Neuronal stem cell (in vitro differentiated cells): ENCODE results near the gene CELF4.

Experiments used
- DNase-seq: peaks from one replicate; pipeline ENCODE4 v3.0.0-alpha.2; 2013; ENCODE audit warnings: low spot score
- H2AFZ ChIP-seq: one replicate; pipeline ENCODE4 v1.6.1; 2013; ENCODE audit warnings: mild to moderate bottlenecking, low read length, inconsistent platforms
- H2AK5ac ChIP-seq: 2 replicates; pipeline ENCODE4 v1.6.1; 2013; ENCODE audit warnings: low read depth, mild to moderate bottlenecking, inconsistent platforms, low read length, moderate library complexity, mixed read lengths
- H2BK120ac ChIP-seq: 2 replicates; pipeline ENCODE4 v1.6.1; 2013; ENCODE audit warnings: low read depth, mild to moderate bottlenecking, inconsistent platforms, low read length, moderate library complexity, mixed read lengths
- H2BK12ac ChIP-seq: one replicate; pipeline ENCODE4 v1.6.1; 2013; ENCODE audit warnings: low read length, inconsistent platforms
- H2BK15ac ChIP-seq: 2 replicates; pipeline ENCODE4 v1.6.1; 2013; ENCODE audit warnings: mild to moderate bottlenecking, low read length, inconsistent platforms, mixed read lengths
- H2BK5ac ChIP-seq: one replicate; pipeline ENCODE4 v1.6.1; 2013; ENCODE audit warnings: inconsistent platforms, mild to moderate bottlenecking, low read length, moderate library complexity
- H3K14ac ChIP-seq: one replicate; pipeline ENCODE4 v1.6.1; 2013; ENCODE audit warnings: low read length, inconsistent platforms
- H3K18ac ChIP-seq: 2 replicates; pipeline ENCODE4 v1.6.1; 2013; ENCODE audit warnings: low read length, inconsistent platforms
- H3K23ac ChIP-seq: 2 replicates; pipeline ENCODE4 v1.6.1; 2013; ENCODE audit warnings: low read depth, mild to moderate bottlenecking, mixed read lengths, low read length, inconsistent platforms; ENCODE audit not compliant: poor library complexity
- H3K27ac ChIP-seq: replicated peaks from 3 replicates; pipeline ENCODE4 v1.5.1; 2013; ENCODE audit warnings: low read length, inconsistent platforms
- H3K27me3 ChIP-seq, 3 experiments: 2 replicates each; pipeline ENCODE4 v1.6.1; 2013; ENCODE audit warnings: low read length in 3 of 3, mild to moderate bottlenecking in 2 of 3, inconsistent platforms in 1 of 3, low read depth in 1 of 3, mixed read lengths in 1 of 3, moderate library complexity in 1 of 3; ENCODE audit not compliant: control insufficient read depth in 3 of 3, insufficient read depth in 3 of 3
- H3K36me3 ChIP-seq, 2 donors: replicated peaks in 1 of 2; 2 replicates each; pipeline ENCODE4 v1.6.1; 2013; ENCODE audit warnings: low read length in 2 of 2; ENCODE audit not compliant: control insufficient read depth in 2 of 2, insufficient read depth in 2 of 2
- H3K4ac ChIP-seq: 2 replicates; pipeline ENCODE4 v1.6.1; 2013; ENCODE audit warnings: inconsistent platforms, mild to moderate bottlenecking, low read length, moderate library complexity
- H3K4me1 ChIP-seq, 2 donors: 1 replicate in 1 of 2; 2 replicates in 1 of 2; pipeline ENCODE4 v1.6.1; 2013; ENCODE audit warnings: low read length in 2 of 2, low read depth in 1 of 2; ENCODE audit not compliant: control insufficient read depth in 2 of 2, insufficient read depth in 1 of 2
- H3K4me2 ChIP-seq: one replicate; pipeline ENCODE4 v1.6.1; 2013; ENCODE audit warnings: mild to moderate bottlenecking, low read length, inconsistent platforms; ENCODE audit not compliant: insufficient read depth, poor library complexity, severe bottlenecking
- H3K4me3 ChIP-seq, 2 donors: 2 replicates each; pipeline ENCODE4 v1.5.1; 2013; ENCODE audit warnings: low read length in 2 of 2, mild to moderate bottlenecking in 2 of 2, inconsistent platforms in 1 of 2, moderate library complexity in 1 of 2
- H3K79me1 ChIP-seq: one replicate; pipeline ENCODE4 v1.6.1; 2013; ENCODE audit warnings: low read depth, mild to moderate bottlenecking, inconsistent platforms, low read length, moderate library complexity
- H3K9ac ChIP-seq: one replicate; pipeline ENCODE4 v1.6.1; 2013; ENCODE audit warnings: mild to moderate bottlenecking, low read depth, low read length, inconsistent platforms; ENCODE audit not compliant: poor library complexity
- H3K9me3 ChIP-seq, 2 donors: replicated peaks in 1 of 2; 2 replicates each; pipeline versions ENCODE3 to v1.6.1; 2013; ENCODE audit warnings: low read length in 2 of 2, mild to moderate bottlenecking in 2 of 2, inconsistent platforms in 1 of 2, low read depth in 1 of 2, mixed read lengths in 1 of 2, moderate library complexity in 1 of 2; ENCODE audit not compliant: control insufficient read depth in 2 of 2, insufficient read depth in 1 of 2
- H4K8ac ChIP-seq: one replicate; pipeline ENCODE4 v1.6.1; 2013; ENCODE audit warnings: low read depth, mild to moderate bottlenecking, inconsistent platforms, low read length, moderate library complexity
- H4K91ac ChIP-seq: one replicate; pipeline ENCODE4 v1.6.1; 2013; ENCODE audit warnings: low read length, low read depth, mild to moderate bottlenecking, inconsistent platforms; ENCODE audit not compliant: poor library complexity
- WGBS, 2 donors: extraction: QIAGEN DNeasy Blood & Tissue Kit; methylation state at CpG; one replicate each; pipeline ENCODE4 v1.1.7; 2013; ENCODE audit warnings: missing lambda C conversion rate in 2 of 2, mixed read lengths in 1 of 2; ENCODE audit not compliant: insufficient read length in 2 of 2, insufficient replicate concordance in 1 of 2; ENCODE audit errors: extremely low coverage in 2 of 2; 5-methylcytosine and 5-hydroxymethylcytosine counted together

Gene CELF4

DNA sequence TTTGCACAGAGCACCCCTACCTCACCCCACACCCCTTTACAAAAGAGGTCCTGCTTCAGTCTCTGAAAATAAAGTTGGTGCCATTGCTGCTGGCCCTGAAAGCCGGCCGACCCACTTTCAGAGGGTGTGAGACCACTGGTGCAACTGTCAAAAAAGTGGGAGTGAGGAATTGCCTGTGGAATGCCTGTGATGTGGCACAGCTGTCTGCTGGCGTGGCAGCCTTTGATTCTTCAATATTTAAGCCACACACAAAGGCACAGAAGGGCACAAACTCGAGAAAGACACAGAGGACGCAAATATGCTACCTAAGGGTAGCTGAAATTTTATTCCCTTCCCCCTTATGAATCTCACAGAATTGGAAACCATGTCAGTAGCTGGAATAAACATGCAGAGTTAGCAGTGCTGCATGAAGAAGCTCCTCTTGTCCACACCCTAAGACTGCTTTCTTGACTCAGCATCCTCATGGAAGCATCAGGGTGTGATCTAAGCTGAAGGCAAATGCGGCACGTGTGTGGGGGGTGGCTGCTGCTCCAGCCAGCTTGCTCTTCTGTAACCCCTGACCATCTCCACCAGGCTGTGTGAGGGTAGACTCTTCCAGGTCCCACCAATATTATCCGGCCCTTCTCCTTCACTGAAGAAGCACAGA is 92.3 kb downstream of the CELF4 start:
- Histone ChIP-seq H3K27ac (no peak overlapping the region), H3K4me3 (no peak overlapping the region), H2AFZ (no peak overlapping the region), H4K8ac (no peak overlapping the region), H3K9ac (no peak overlapping the region), H3K14ac (no peak overlapping the region), H3K36me3 (no peaks in the 10 kb centered on the region), H2BK12ac (no peak overlapping the region), H3K4me1 (peaks cover 0 to 9% of the 10 kb centered on the region in 2 donors), H3K4me2 (no peak overlapping the region), H3K27me3 (no peaks in the 10 kb centered on the region), H2BK120ac (no peak overlapping the region), H3K18ac (peak overlapping the region; percentile 55), H3K23ac (no peak overlapping the region), H3K9me3 (no peaks in the 10 kb centered on the region), H4K91ac (no peak overlapping the region), H3K4ac (no peak overlapping the region), H3K79me1 (no peaks in the 10 kb centered on the region), H2BK15ac (no peak overlapping the region), H2BK5ac (no peak overlapping the region), H2AK5ac (no peak overlapping the region)
- WGBS, 2 donors, result no CpG with 5 or more reads among the region's 8 CpGs
- DNase-seq, result no peak

DNA sequence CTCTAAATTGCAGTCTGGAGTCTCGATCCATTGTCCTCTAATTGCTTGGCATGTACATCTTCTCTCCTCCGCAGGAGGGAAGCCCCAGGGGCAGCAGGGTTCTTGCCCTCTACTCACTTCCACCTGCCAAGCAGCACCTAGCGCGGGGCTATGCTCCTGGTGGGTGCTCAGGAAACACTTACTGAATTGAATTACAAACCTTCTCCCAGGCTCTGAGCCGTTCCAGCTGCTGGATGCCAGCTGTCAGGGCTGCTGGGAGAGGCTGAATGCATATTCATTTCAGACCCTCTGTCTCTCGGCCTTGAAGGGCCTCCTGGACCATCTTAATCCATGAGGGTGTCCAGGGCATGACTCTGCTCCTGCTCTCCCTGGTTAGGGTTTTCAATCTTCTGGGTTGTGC is 94.0 kb downstream of the CELF4 start:
- Histone ChIP-seq H3K4me2 (no peak overlapping the region), H3K79me1 (no peaks in the 10 kb centered on the region), H2BK12ac (no peak overlapping the region), H3K23ac (no peak overlapping the region), H2AK5ac (peak overlapping the region; percentile 64), H2AFZ (no peak overlapping the region), H2BK5ac (no peak overlapping the region), H2BK15ac (no peak overlapping the region), H3K9ac (no peak overlapping the region), H3K4me1 (peaks cover 0 to 11% of the 10 kb centered on the region in 2 donors), H3K9me3 (no peaks in the 10 kb centered on the region), H4K8ac (no peak overlapping the region), H3K4ac (no peak overlapping the region), H3K36me3 (no peaks in the 10 kb centered on the region), H3K18ac (no peak overlapping the region), H2BK120ac (peak overlapping the region; percentile 56), H3K14ac (no peak overlapping the region), H4K91ac (no peak overlapping the region), H3K4me3 (no peak overlapping the region), H3K27me3 (no peaks in the 10 kb centered on the region), H3K27ac (no peak overlapping the region)
- no CpG with 5 or more reads among the region's 6 CpGs for WGBS, 2 donors
- DNase-seq, result no peak

DNA sequence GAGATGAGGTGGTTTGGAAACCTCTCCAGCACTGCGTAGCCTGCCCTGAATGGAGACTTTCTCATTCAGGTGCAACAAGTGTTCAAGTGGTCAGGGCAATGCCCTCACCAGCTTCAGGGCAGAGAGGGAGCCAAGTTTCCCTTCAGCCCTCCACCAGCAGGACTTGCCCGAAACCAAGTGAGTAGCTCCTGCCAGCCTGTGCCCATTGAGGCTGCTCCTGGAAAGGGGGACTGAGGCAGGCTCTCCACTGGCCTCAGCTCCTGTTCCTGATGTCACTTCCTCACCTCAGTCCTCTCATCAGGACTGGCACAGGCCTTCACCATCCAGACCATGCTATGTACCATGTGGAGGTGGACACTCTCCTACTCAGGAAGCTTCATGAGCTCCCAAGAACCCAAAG is 94.6 kb downstream of the CELF4 start:
- no peak overlapping the region for H3K4me2 ChIP-seq
- peak overlapping the region; percentile 42 for H2BK12ac ChIP-seq
- no peaks in the 10 kb centered on the region for H3K9me3 ChIP-seq
- no peaks in the 10 kb centered on the region for H3K27me3 ChIP-seq
- peak overlapping the region; percentile 64 for H2AK5ac ChIP-seq
- H3K27ac ChIP-seq, result no peak overlapping the region
- H4K8ac ChIP-seq, result peak overlapping the region; percentile 43
- H3K23ac ChIP-seq, result peak overlapping the region; percentile 16
- H2BK5ac ChIP-seq, result no peak overlapping the region
- H3K18ac ChIP-seq, result peak overlapping the region; percentile 80
- H4K91ac ChIP-seq, result peak overlapping the region; percentile 35
- H3K4me1 ChIP-seq, result peaks cover 0 to 10% of the 10 kb centered on the region in 2 donors
- WGBS, 2 donors, result no CpG with 5 or more reads among the region's 2 CpGs
- no peaks in the 10 kb centered on the region for H3K36me3 ChIP-seq
- H3K4me3 ChIP-seq, result no peak overlapping the region
- no peak for DNase-seq
- no peak overlapping the region for H3K14ac ChIP-seq
- no peak overlapping the region for H3K9ac ChIP-seq
- peak overlapping the region; percentile 77 for H2BK15ac ChIP-seq
- H2BK120ac ChIP-seq, result peak overlapping the region; percentile 56
- H2AFZ ChIP-seq, result no peak overlapping the region
- H3K79me1 ChIP-seq, result no peaks in the 10 kb centered on the region
- H3K4ac ChIP-seq, result no peak overlapping the region

DNA sequence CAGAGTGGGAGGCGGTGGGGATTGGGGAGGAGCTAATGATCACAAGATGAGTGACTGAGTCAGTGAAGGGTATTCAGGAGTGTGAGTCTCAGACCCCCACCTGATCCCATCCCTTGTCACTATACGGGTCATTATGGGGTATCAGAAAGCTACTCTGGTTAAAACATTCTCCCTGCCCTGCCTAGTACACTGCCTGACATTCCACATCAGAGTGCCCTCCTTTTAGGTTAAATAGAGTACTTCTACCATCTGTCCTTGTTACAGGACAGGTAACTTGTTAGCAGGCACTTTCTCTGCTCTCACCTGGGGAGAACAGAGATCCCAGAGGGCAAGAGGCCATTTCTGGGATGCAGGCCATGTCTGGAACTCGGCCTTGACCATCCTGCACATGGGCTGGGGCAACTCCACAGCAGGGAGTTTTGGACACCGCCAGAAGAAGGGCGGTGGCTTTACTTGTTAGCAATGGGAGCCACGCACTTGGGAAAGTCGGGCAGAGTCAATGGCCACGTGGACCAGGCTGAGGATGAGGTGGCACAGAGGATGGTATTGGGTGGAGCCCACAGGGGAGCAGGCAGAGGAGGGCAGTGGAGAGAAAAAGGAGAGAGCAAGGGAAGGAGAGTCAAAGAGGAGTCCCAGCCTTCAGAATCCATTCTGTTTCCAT is 98.5 kb downstream of the CELF4 start:
- Histone ChIP-seq H4K91ac (no peak overlapping the region), H4K8ac (no peak overlapping the region), H3K4me1 (peaks cover 0 to 11% of the 10 kb centered on the region in 2 donors), H3K4me2 (no peak overlapping the region), H3K79me1 (no peaks in the 10 kb centered on the region), H3K36me3 (no peaks in the 10 kb centered on the region), H2AK5ac (peak overlapping the region; percentile 72), H3K4me3 (no peak overlapping the region), H2BK12ac (peak overlapping the region; percentile 63), H2BK120ac (no peak overlapping the region), H3K14ac (no peak overlapping the region), H3K18ac (peak overlapping the region; percentile 4), H3K23ac (no peak overlapping the region), H3K9me3 (no peaks in the 10 kb centered on the region), H3K27me3 (no peaks in the 10 kb centered on the region), H2BK15ac (peak overlapping the region; percentile 47), H2BK5ac (no peak overlapping the region), H3K4ac (no peak overlapping the region), H3K27ac (no peak overlapping the region), H2AFZ (no peak overlapping the region), H3K9ac (no peak overlapping the region)
- no CpG with 5 or more reads among the region's 8 CpGs for WGBS, 2 donors
- DNase-seq, result no peak
